Activated naive CD8-positive, alpha-beta T cell treated with anti-CD3 and anti-CD28 coated beads, Interleukin-2, amount 10 ng/mL, durations not matched to agents 7 days and 5 days (primary cell): ENCODE results near the gene PADI2. TPM values are rescaled to one million over a fixed set of nuclear protein-coding genes. Genes with fewer than 3 reads are reported as not detected.

Experiments
- ATAC-seq: fragments of 150-1000 bp; cut with Tn5 transposase; one replicate; pipeline ENCODE4 v1.10.0; 2021; ENCODE audit warnings: low read depth, moderate library complexity
- POLR2A ChIA-PET: fragments of 350-600 bp; sonication (Branson Sonifier 250); formaldehyde crosslinking; loops from one replicate; lab custom pipeline; 2021; ENCODE audit warnings: antibody characterized with exemption; lab: Charles Lee
- DNase-seq: peaks from one replicate; pipeline ENCODE4 v3.0.0; 2021
- H3K27ac Mint-ChIP-seq: one replicate; pipeline ENCODE4 v1.8.0; 2022; ENCODE audit warnings: mild to moderate bottlenecking, mixed read lengths
- H3K27me3 Mint-ChIP-seq: one replicate; pipeline ENCODE4 v1.8.0; 2022; ENCODE audit warnings: mild to moderate bottlenecking, moderate library complexity, mixed read lengths
- H3K36me3 Mint-ChIP-seq: one replicate; pipeline ENCODE4 v1.8.0; 2021; ENCODE audit warnings: mild to moderate bottlenecking, mixed read lengths
- H3K4me1 Mint-ChIP-seq: one replicate; pipeline ENCODE4 v1.8.0; 2021; ENCODE audit warnings: mixed read lengths
- H3K4me3 Mint-ChIP-seq: one replicate; pipeline ENCODE4 v1.8.0; 2022; ENCODE audit warnings: mild to moderate bottlenecking, moderate library complexity, mixed read lengths
- H3K9me3 Mint-ChIP-seq: one replicate; pipeline ENCODE4 v1.8.0; 2021; ENCODE audit warnings: mixed read lengths
- total RNA-seq, 2 experiments: library from RNA; stranded (reverse); gene quantifications; one replicate each; pipeline ENCODE4 v1.2.3, GENCODE V29; 2021

PADI2 gene
- total RNA-seq, 2 experiments from 2014 or later: 0.08 to 0.23 TPM

GRCh38 chr1:17134724-17135123 lies 15.5 kb upstream of the PADI2 start:
- DNase-seq (no peak), ATAC-seq (no peak)
- H3K36me3 Mint-ChIP-seq: no peaks in the 10 kb centered on the region
- H3K4me3 Mint-ChIP-seq: no peak overlapping the region
- peaks cover 2% of the 10 kb centered on the region for H3K27me3 Mint-ChIP-seq
- H3K27ac Mint-ChIP-seq: peak overlapping the region; percentile 72
- POLR2A ChIA-PET: interaction anchor here (0.6 kb wide), 1 partner anchor 760 kb away, joined by 3 read pairs; no protein-coding TSS in a partner anchor
- H3K9me3 Mint-ChIP-seq: no peaks in the 10 kb centered on the region
- peaks cover 1% of the 10 kb centered on the region for H3K4me1 Mint-ChIP-seq

GRCh38 chr1:17134034-17134433 lies 14.8 kb upstream of the PADI2 start:
- H3K4me1 Mint-ChIP-seq: peaks cover 1% of the 10 kb centered on the region
- POLR2A ChIA-PET: no interaction called here
- H3K9me3 Mint-ChIP-seq: no peaks in the 10 kb centered on the region
- H3K27me3 Mint-ChIP-seq: peaks cover 2% of the 10 kb centered on the region
- H3K4me3 Mint-ChIP-seq: no peak overlapping the region
- H3K36me3 Mint-ChIP-seq: no peaks in the 10 kb centered on the region
- no peak for DNase-seq
- ATAC-seq: no peak
- H3K27ac Mint-ChIP-seq: no peak overlapping the region

- POLR2A ChIA-PET: interaction anchor here (0.5 kb wide), 1 partner anchor 633 kb away, joined by 4 read pairs; no protein-coding TSS in a partner anchor
Observed at GRCh38 chr1:17130138-17130635, 10.9 kb upstream of the PADI2 start.

GRCh38 chr1:17128361-17128760 lies 9.1 kb upstream of the PADI2 start:
- H3K27ac Mint-ChIP-seq: no peak overlapping the region
- peaks cover 4% of the 10 kb centered on the region for H3K4me1 Mint-ChIP-seq
- DNase-seq: no peak
- H3K27me3 Mint-ChIP-seq: peaks cover 12% of the 10 kb centered on the region
- POLR2A ChIA-PET: no interaction called here
- no peak overlapping the region for H3K4me3 Mint-ChIP-seq
- no peak for ATAC-seq
- H3K36me3 Mint-ChIP-seq: no peaks in the 10 kb centered on the region
- H3K9me3 Mint-ChIP-seq: no peaks in the 10 kb centered on the region

More at GRCh38 chr1:17130138-17130635, 10.9 kb upstream of the PADI2 start:
- peaks cover 6% of the 10 kb centered on the region for H3K4me1 Mint-ChIP-seq
- DNase-seq (no peak), ATAC-seq (no peak)
- H3K27me3 Mint-ChIP-seq: peaks cover 5% of the 10 kb centered on the region
- H3K27ac Mint-ChIP-seq: no peak overlapping the region
- H3K9me3 Mint-ChIP-seq: no peaks in the 10 kb centered on the region
- no peaks in the 10 kb centered on the region for H3K36me3 Mint-ChIP-seq
- H3K4me3 Mint-ChIP-seq: no peak overlapping the region

DNA sequence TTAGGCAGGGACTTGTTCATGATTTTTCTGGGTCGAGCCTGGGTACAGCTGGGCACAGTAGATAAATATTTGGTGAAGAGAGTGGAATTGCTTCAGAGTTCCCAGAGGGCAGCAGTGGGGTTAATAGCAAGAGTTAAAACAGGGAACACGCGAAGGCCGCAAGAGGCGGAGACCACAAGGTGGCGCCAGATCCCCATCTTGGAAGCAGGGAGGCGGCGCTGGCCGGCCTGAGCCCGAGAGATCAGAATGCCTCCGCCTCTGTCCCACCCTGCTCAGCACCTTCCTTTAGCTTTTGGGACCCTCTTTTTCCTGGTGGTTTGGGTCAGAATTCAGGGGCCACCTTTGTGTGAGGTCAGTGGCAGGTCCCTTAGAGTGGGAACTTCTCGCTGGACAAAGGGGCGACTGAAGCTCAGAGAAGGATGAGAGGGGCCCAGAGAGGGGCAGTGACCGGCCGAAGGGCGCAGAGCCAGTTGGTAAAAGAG lies 6.5 kb upstream of the PADI2 start:
- H3K4me1 Mint-ChIP-seq: peaks cover 4% of the 10 kb centered on the region
- H3K4me3 Mint-ChIP-seq: no peak overlapping the region
- H3K27ac Mint-ChIP-seq: no peak overlapping the region
- POLR2A ChIA-PET: interaction anchor here (0.7 to 1.5 kb wide), 2 partner anchors 82 to 99 kb away, joined by 3 to 4 read pairs; no protein-coding TSS in a partner anchor
- DNase-seq (peak; percentile 90), ATAC-seq (peak; percentile 86)
- H3K27me3 Mint-ChIP-seq: peaks cover 24% of the 10 kb centered on the region
- no peaks in the 10 kb centered on the region for H3K9me3 Mint-ChIP-seq
- H3K36me3 Mint-ChIP-seq: no peaks in the 10 kb centered on the region

DNA sequence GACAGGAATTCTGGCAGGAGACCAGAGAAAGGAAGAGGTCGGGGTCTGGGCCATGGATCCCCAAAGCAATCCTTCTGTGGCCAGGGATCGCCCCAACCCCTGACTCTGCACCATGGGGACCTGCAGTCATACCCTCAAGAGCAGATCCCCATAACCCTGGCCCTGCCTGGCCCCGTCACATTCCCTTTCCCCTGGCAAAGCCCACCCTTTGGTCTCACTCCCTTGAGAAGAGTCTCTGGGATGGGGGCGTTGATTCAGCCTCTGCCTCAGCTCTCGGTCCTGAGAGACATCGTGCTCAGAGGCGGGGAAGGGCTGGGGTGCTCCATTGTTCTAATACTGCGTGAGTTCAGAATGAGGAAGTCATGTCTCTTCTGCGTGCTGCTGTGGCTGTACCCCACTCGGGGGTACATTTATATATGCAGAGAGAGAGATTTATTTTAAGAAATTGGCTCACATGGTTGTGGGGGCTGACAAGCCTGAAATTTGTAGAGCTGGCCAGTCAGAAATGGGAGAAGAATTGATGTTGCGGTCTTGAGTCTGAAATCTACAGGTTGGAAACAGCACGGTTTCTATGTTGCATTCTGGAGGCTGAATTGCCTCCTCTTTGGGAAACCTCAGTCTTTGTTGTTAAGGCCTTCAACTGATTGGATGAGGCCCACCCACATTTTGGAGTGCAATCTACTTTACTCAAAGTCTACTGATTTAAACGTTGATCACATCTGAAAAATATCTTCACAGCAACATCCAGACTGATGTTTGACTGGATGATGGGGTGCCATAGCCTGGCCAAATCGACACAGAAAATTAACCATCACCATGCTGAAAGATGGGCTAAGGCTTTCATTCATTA lies 4.2 kb upstream of the PADI2 start:
- Mint-ChIP-seq H3K36me3 (no peaks in the 10 kb centered on the region), H3K27ac (no peak overlapping the region), H3K4me3 (no peak overlapping the region), H3K4me1 (peaks cover 8% of the 10 kb centered on the region), H3K27me3 (peaks cover 39% of the 10 kb centered on the region), H3K9me3 (no peaks in the 10 kb centered on the region)
- POLR2A ChIA-PET: interaction anchor here (1.4 kb wide), 1 partner anchor 113 kb away, joined by 3 read pairs; no protein-coding TSS in a partner anchor
- no peak for DNase-seq
- ATAC-seq: no peak

DNA sequence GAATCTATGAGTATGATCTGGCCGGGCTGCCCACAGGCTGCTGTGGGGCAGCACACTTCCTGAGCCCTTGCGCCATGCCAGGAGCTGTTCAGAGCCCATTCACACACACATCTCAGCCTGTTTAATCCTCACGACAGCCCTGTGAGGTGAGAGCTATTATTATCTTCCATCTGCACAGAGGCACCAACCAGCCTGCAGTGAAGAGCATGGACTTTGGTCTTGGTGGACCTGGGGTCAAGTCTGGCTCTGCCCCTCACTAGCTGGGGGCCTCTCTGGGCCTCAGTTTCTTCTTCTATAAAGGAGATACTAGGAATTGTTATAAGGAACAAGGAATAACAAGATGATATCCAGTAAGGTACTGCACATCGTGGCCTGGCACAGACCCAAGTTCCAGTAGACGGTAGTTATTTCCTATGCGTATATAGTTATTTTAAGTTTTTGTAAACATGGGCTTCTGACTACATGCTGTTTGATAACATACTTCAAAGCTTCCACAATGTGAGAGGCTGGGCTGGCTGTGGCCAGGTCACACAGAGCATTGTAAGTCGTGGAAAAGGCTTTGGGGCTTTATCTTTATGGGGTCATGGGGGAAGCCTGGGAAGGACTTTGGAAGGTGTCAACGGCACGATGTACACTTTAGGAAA lies 3.4 kb upstream of the PADI2 start:
- POLR2A ChIA-PET: no interaction called here
- Mint-ChIP-seq H3K9me3 (no peaks in the 10 kb centered on the region), H3K36me3 (no peaks in the 10 kb centered on the region), H3K27me3 (peaks cover 47% of the 10 kb centered on the region), H3K27ac (no peak overlapping the region), H3K4me3 (no peak overlapping the region), H3K4me1 (peaks cover 8% of the 10 kb centered on the region)
- ATAC-seq (no peak), DNase-seq (no peak)

DNA sequence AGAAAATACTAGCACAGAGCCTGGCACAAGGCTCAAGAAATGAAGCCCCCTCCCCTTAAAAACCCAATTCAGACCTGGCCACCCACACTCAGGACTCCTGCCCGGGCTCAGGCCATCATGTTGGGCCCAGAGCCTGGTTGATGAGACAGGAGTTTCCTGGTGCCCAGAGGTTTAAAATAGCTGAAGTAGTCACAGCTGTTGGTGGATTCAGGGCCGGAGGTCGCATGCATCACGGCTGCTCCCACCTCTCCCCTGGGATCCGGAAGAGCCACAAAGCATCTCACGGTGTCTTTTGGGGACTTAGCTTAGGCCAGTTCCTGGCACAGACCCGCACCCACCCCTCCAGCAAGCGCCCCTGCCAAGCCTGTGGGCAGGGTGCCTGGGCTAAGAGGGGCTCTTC lies 2.6 kb upstream of the PADI2 start:
- Mint-ChIP-seq H3K9me3 (no peaks in the 10 kb centered on the region), H3K27me3 (peaks cover 52% of the 10 kb centered on the region), H3K4me3 (no peak overlapping the region), H3K27ac (no peak overlapping the region), H3K36me3 (no peaks in the 10 kb centered on the region), H3K4me1 (peaks cover 8% of the 10 kb centered on the region)
- no peak for DNase-seq
- POLR2A ChIA-PET: no interaction called here
- no peak for ATAC-seq

DNA sequence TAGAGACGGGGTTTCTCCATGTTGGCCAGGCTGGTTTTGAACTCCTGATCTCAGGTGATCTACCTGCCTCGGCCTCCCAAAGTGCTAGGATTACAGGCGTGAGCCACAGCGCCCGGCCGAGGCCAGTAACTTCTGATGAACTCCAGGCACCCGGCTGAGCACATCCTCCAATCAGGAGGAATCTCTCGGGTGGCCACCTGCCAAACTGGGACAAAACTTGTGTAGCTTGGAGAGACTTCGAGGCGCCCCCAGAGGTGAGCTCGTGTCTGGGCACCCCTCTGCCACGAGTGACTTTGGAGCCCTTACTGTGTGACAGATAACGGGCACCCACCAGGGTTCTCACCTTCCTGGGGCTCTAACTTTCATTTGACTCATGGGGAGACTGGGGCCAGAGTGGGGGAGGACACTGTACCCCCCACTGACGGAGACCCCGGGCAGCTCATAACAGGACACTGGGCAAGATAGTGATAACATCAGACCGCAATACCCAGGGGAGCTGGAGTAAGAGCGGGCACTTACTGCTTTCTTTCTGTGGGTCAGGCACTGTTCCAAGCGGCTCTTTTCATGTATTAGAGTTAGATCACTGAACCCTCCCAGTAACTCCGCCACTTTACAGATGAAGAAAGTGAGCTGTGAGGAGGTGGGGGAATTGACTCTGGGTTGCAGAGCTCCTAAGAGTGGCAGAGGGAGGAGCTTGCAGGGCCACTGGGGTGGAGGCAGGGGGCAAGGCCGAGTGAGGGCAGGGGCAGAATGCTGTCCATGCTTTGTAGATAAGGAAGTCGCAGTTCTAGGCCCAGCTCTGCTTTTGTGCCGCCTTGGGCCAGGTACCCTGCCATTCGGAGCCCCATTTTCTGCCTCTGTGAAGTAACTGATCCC lies 1.9 kb upstream of the PADI2 start:
- Mint-ChIP-seq H3K27ac (no peak overlapping the region), H3K4me1 (peaks cover 8% of the 10 kb centered on the region), H3K9me3 (no peaks in the 10 kb centered on the region), H3K4me3 (no peak overlapping the region), H3K36me3 (no peaks in the 10 kb centered on the region), H3K27me3 (peaks cover 58% of the 10 kb centered on the region)
- POLR2A ChIA-PET: no interaction called here
- no peak for DNase-seq
- no peak for ATAC-seq

DNA sequence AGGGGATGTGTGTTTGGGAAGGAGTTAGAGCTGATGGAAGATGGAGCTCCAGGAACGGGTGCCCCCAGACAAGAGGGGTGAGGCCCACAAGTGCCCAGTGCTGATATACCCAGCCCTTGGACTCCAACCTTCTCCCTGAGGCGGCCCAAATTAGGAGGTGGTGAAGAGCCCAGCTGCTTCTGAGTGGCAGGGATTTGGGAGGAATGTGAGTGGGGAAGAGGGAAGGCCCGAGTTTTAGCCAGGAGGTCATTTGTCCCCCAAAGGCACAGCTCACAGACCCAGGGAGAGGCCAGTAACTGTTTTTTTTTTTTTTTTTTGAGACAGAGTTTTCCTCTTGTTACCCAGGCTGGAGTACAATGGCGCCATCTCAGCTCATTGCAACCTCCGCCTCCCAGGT lies 1.2 kb upstream of the PADI2 start:
- H3K9me3 Mint-ChIP-seq: no peaks in the 10 kb centered on the region
- peaks cover 4% of the 10 kb centered on the region for H3K4me1 Mint-ChIP-seq
- H3K36me3 Mint-ChIP-seq: no peaks in the 10 kb centered on the region
- no peak overlapping the region for H3K4me3 Mint-ChIP-seq
- POLR2A ChIA-PET: interaction anchor here (0.6 kb wide), 1 partner anchor 509 kb away, joined by 3 read pairs; no protein-coding TSS in a partner anchor
- H3K27ac Mint-ChIP-seq: no peak overlapping the region
- DNase-seq (no peak), ATAC-seq (no peak)
- peaks cover 59% of the 10 kb centered on the region for H3K27me3 Mint-ChIP-seq

- Mint-ChIP-seq H3K4me1 (peaks cover 4% of the 10 kb centered on the region), H3K27ac (no peak overlapping the region), H3K9me3 (no peaks in the 10 kb centered on the region), H3K4me3 (no peak overlapping the region), H3K36me3 (no peaks in the 10 kb centered on the region), H3K27me3 (peaks cover 62% of the 10 kb centered on the region)
- POLR2A ChIA-PET: interaction anchor here (0.6 kb wide), 1 partner anchor 508 kb away, joined by 3 read pairs; no protein-coding TSS in a partner anchor
- DNase-seq: no peak
- no peak for ATAC-seq
Observed at GRCh38 chr1:17119773-17120480, 676 bp upstream of the PADI2 start.

DNA sequence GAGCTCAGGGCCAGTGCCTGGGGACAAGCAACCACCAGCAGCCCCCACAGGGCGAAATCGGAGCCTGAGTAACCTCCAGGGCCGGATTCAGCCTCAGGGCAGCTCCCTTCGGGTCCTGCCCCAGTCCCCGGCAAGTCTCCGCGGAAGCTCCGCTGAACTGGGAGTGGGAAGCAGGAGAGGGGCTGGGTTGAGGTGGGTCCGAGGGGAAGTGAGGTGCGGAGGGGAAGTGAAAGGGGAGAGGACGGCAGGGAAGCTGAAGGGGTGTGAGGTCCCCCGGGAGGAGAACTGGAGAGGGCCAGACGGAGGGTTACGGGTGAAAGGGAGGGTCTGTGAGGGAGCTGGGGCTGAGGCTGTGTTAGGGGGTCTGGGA lies 560 bp downstream of the PADI2 start:
- Mint-ChIP-seq H3K36me3 (no peaks in the 10 kb centered on the region), H3K9me3 (no peaks in the 10 kb centered on the region), H3K4me3 (peak overlapping the region; percentile 61), H3K27me3 (peaks cover 56% of the 10 kb centered on the region), H3K4me1 (peaks cover 4% of the 10 kb centered on the region), H3K27ac (no peak overlapping the region)
- ATAC-seq (no peak), DNase-seq (no peak)
- POLR2A ChIA-PET: no interaction called here
